Activated CD4-positive, alpha-beta T cell treated with anti-CD3 and anti-CD28 coated beads for 1 hour (primary cell): Measurements from ENCODE around the gene CSGALNACT2.

ENCODE experiments used
- DNase-seq: peaks from one replicate; pipeline ENCODE4 v3.0.0-alpha.2; 2020

CSGALNACT2 gene

GRCh38 chr10:43204042-43204942 is 66.0 kb downstream of the CSGALNACT2 start:
- DNase-seq: peak; percentile 0

DNA sequence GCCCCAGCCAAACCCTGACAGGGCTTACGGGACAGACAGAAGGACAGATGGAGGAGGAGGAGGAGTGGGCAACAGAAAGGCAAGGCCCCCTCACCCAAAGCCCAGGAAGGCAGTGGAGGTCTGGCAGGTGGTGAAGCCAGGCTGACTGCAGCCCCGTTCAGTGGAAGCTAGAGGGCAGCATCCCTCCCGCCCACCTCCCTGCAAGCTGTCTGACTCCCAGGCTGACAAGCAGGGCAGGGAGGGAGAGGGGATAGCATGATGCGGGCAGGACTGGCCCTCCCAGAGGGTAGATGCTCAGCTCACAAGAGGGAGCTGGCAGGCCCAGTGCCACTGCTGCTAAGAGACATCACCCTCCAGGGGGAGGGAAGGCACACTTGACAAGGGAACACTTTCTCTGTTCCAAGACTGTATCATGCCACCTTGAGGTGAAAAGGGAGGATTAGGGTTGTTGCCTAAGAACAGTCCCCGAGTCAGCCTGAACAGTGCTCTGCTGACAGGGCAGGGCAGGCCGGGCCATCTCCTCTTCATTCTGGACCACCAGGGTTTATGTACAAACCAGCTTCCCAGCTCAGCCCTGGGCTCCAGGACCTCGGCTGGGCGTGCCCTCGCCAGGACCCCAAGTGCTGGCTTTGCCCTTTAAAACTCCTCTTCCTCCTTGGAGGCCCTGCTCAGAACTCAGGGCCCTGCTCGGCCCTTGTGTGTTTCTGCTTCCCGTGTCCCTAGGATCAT is 66.9 kb downstream of the CSGALNACT2 start:
- DNase-seq: peak; percentile 22

DNA sequence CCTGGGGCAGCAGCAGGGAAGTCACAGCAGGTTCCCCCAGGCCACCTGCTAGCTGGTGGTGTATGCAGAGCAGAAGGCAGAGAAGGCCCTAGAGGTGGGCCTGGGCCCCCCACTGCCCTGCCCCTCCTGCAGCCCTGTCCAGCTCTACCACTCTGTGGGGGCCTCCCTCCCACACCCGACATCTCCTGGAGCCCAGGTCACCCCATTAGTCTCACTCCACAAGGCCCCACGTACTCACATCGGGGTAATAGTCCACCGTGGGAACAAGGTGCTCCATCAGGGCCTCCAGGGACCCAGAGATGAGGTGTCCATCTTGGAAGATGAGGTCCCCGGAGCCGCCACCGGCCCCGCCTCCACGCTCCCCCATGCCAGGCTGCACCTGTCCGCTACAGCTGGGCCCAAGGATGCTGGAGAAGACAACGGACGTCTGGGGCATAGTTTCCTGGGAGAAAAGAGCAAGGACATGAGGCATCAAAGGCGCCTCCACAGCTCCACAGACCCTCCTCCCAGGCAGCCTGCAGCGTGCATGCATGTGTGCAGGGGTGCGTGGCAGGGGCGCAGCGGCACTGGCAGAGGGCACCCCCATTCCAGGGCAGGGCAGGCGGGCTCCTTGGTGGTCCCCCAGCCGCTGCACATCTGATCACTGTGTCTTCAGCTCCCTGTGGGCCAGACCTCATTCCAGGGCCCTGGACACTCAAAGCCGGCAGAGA is 67.6 kb downstream of the CSGALNACT2 start:
- DNase-seq: peak; percentile 6

GRCh38 chr10:43206391-43207235 is 68.4 kb downstream of the CSGALNACT2 start:
- DNase-seq: peak; percentile 6

GRCh38 chr10:43208147-43209073 is 70.2 kb downstream of the CSGALNACT2 start:
- peak; percentile 5 for DNase-seq

- DNase-seq: no peak
Observed at GRCh38 chr10:43209074-43209455, 70.8 kb downstream of the CSGALNACT2 start.

- no peak for DNase-seq
Observed at GRCh38 chr10:43209651-43210141, 71.5 kb downstream of the CSGALNACT2 start.

- no peak for DNase-seq
Observed at GRCh38 chr10:43210556-43210955, 72.3 kb downstream of the CSGALNACT2 start.

DNA sequence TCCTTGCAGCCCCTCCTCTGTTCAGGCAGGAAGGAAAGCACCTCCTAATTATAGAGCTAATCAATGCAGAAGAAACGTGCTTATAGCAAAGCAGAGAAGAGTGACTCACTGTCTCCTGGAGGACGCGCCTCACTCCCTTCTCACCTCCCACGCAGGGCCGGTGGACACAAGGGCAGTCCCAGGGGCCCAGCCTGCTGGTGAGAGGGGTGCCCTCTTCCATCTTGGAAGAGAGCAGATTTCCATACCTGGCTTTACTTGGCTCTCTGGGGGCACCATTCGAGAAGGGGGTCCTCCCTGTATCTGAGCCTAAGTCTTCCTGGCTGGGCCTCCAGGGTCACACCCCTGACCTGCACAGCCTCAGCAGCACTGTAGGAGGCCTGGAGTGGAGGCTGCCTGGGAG is 72.8 kb downstream of the CSGALNACT2 start:
- DNase-seq: no peak

DNA sequence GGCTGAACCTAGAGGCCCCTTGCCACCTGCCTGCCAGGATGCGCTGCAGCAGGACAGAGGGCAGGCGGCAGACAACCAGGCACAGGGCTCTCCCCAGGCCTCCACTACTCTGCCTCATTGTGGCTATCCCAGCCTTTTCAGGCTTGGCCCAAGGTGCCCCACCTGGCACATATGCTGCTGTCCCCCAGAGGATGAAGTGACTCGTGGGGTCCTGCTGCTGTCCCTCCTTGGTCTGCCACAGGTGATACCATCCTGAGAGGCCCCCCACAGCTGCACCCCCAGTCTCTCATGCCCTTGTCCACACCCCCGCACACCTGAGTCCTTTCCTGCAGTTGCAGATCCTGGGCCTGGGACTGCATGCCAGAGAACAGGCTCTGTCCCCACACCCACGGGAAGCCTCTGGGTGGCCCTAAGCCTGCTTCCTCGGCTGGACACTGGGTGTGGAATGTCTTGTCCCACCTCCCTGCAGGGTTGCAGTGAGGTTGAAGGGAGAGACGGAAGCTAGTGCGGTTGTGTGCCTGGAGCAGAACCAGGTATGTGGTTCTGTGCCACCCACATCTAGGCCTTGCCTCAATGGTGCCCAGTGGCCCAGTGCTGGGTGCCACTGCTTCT is 73.3 kb downstream of the CSGALNACT2 start:
- DNase-seq: no peak

- no peak for DNase-seq
Observed at GRCh38 chr10:43212043-43212721, 73.9 kb downstream of the CSGALNACT2 start.

DNA sequence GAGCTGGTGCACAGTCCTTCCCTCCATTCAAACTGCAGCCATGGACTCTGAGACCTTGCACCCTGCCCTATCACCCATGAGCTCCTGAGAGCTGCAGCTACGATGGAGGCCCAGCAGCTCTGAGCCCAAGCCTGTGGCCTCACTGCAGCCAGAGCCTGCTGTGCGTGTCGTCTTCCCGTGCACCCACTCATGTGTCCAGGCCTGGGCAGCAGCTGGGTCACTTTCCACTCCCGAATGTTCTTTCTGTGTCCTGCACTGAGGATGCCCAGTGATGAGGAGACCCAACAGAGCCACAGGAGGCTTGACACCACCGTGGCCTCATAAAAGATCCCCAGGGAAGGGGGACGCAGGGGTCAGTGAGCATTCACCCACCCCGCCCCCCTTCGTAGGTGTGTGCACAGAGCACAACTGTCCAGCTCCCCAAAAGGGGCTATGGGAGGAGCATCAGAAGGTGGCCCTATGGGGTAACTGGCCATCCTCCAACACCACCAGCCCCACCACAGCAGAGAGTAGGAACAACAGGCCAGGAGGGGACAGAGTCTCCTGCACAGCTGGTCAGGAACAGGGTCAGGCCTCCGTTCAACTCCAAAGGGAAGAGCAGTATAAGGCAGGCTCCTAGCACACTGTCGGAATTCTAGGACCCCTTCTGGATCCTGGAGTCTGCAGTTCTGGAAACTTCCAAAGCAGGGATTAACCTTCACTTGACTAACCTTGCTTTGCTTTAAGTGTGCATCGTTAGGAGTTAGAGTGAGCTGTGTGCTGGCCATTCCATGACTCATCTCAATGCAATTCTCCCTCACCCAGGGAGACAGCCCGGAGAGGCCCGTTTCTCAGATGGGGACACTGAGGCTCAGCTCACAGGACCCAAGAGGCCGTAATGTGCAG is 76.1 kb downstream of the CSGALNACT2 start:
- DNase-seq: no peak

- DNase-seq: no peak
Observed at GRCh38 chr10:43214956-43215561, 76.8 kb downstream of the CSGALNACT2 start.

- no peak for DNase-seq
Observed at GRCh38 chr10:43215758-43216455, 77.7 kb downstream of the CSGALNACT2 start.

- no peak for DNase-seq
Observed at GRCh38 chr10:43216931-43217562, 78.8 kb downstream of the CSGALNACT2 start.

GRCh38 chr10:43217563-43218205 is 79.4 kb downstream of the CSGALNACT2 start:
- DNase-seq: no peak
